Stimulated activated CD4-positive, alpha-beta T cell treated with anti-CD3 and anti-CD28 coated beads, TNF-alpha, amount 100 ng/mL, for 4 hours (primary cell): ENCODE data around the gene KRT77.
"Not testable (repeated sequence)": the region's sequence is repeated elsewhere in the genome, so short reads cannot be mapped to it uniquely, and the experiment has no call there.

Experiments
- DNase-seq, 3 experiments: peaks; one replicate each; pipeline ENCODE4 v3.0.0-alpha.2; 2020; ENCODE audit warnings: low read depth in 3 of 3

Gene KRT77

DNA sequence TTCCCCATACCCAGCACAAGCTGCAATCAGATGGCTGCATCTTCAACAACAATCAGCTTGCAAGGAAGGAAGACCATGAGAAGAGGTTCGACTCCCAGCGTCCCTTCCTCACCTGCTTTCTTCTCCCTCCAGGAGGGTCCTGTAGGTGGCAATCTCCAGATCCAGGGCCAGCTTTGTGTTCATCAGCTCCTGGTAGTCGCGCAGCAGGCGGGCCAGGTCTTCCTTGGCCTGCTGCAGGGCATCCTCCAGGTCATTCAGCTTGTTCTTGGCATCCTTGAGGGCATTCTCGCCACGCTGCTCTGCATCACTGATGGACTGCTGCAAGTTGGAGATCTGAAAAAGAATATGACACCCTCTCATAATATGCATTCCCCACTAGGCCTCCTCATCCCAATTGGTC lies 27.2 kb downstream of the KRT77 start:
- DNase-seq = no peak

DNA sequence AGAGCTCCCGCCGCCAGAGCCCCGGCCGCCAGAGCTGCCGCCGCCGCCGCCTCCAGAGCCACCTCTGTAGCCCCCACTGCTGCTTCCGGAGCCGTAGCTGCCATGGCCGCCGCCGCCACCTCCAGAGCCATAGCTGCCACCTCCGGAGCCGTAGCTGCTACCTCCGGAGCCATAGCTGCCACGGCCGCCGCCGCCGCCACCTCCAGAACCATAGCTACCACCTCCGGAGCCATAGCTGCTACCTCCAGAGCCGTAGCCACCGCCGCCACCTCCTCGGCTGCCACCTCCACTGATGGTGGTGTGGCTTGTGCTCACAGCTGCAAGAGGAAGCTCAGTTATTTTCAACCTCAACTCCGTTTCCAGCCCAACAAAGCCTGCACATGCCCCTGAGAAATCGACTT lies 28.0 kb downstream of the KRT77 start:
- no peak for DNase-seq

DNA sequence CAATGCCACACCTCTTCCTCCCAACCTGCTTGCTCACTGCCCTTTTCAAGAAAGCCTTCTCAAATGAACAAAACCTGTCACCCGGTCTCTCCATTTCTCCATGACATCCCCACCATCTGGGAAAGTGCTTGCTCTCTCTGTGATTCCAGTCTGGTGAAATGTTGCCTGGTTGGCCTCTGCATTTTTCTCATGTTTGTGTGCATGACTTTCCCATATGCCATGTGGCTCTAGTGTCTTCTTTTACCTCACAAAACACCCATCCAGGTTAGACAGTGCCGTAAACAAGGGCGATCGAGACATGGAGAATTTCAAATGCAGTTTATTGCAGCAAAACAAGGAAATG lies 28.9 kb downstream of the KRT77 start:
- no peak for DNase-seq

DNA sequence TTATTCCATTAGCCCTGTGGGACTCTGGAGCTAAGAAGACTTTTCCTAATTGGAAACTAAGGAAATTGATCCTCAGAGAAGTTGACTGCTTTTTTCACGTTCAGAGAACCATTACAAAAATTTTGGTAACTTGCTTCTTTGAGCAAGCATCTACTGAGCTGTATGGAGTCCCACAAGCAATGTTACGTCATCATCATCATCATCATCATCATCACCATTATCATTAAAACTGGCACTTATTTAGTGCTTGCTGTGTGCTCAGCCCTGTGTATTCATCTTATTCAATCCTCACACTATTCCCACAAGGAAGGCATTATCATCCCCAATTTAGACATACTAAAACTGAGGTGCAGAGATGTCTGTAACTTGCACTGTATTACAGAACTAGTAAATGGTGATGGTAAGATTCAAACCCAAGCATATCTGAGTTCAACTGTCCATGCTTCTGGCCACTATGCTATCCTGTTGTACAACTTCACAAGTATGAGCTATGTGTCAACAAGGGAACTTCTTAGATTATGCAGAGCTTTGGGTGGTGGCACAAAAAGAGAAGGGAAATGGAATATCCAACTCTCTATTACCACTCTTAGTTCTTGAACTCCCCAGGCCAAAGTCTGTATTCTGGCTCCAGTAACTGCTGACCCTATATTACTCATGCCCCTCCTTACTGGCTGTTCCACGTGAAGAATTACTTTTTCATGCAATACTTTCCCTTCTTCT lies 29.5 kb downstream of the KRT77 start:
- DNase-seq = no peak

DNA sequence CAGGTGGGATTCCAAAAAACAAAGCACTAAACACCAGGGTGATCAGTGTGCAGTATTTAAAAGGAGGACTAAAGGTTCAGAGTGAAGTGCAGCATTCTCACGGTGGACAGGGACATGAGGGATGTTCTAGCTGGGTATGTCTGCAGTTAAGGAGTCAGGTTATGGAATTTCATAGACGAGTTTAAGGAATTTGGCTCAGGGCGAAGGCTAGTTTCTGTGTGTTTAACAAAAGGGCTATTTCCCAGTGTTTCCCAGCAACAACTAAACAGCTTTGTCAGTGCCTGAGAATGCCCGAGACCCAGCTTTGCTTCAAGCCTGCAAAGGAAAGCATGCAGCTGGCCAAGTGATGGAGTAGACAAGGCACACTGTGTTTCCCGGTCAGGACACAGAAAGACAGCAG lies 30.1 kb downstream of the KRT77 start:
- no peak for DNase-seq

DNA sequence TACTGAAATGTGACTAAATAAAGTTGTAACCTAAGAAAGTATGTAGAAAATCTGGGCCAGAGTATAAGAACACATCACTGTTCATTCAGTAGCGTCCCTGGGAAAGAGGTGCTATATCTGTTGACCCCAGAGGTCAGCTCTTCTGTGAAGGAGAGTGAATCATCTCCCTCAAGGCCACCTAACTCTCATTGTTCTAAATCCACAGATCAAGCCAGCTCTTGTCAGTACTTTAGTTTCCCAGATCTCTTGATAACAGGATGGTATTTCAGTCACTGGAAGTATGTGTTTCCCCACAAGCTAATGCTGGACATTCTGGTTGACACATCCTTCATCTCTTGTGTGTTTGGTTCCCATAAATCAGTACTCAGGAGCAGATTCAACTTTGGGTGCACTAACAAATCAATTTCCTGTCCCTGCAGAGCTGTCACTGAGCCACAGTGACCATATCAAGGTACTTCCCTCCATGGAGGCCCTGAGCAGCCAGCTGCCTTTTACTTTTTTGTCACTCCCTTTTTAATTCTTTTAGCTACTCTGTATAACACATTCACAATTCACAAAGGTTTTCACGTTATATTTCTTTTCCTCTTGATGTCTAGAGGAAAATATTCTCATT lies 30.9 kb downstream of the KRT77 start:
- no peak for DNase-seq

DNA sequence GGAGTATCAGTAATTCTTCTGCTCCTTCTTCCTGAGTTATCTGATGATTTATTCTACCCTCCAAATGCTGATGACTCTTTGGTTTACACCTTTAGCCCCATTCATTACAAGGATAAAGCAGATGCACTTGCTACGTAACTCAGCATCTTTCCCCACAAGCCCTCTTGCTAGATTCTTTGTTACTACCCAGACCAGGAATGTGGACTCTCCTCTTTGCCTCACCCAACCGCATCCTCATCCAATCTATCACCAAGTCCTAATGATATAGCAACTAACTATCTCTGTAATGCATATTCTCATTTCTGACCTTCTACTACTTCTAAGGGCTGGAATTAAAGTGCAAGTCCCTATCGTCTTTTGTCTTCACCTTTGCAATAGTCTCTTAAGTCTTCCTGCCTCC lies 32.4 kb downstream of the KRT77 start:
- no peak for DNase-seq

DNA sequence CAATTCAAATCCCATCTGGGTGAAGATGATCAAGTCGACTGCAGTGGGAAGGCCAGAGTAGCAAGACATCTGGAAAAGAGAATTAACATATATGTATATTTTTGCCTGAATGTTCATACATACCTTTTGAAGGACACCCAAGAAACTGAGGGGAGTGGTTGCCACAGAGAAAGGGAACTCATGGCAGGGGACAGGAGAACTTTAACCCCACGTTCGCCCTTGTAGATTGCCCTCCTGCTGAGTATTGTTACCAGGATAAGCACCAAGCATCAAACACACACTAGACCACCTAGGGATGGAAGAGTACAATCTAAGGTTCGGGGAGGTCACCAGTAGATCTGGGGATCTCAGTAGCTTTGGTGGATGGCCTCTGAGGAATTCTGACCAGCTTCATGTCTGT lies 32.8 kb downstream of the KRT77 start:
- DNase-seq = no peak

DNA sequence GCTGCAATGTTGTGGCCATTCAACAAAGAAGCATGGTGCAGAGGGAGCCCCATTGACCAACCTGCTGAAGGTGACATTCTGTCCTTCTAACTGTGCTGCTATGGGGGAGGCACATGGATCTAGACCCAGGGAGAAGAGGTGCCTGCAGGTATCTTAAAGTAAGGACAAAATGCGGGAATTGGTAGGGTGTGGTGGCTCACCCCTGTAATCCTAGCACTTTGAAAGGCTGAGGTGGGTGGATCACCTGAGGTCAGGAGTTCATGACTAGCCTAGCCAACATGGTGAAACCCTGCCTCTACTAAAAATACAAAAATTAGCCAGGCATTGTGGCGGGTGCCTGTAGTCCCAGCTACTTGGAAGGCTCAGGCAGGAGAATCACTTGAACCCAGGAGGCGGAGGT lies 33.4 kb downstream of the KRT77 start:
- DNase-seq = not testable (repeated sequence)

DNA sequence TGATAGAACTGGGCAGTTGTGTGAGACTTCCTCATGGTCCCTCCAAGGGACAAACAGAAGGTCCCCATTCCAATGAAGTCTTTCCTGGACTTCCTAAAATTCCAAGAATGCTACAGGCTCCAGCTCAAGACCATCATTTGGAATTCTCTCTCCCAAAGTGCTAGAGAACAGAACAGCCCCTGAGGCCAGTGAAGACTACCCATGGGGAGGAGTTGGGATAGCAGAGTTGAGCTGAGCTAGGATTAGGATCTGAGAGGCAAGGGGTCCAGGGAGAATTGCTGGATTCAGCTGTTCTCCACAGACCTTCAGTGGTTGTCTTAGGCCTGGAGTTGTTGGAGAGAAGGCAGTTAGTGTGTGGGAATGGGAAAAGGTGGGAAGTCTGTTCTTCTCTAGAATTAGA lies 33.9 kb downstream of the KRT77 start:
- DNase-seq = no peak

DNA sequence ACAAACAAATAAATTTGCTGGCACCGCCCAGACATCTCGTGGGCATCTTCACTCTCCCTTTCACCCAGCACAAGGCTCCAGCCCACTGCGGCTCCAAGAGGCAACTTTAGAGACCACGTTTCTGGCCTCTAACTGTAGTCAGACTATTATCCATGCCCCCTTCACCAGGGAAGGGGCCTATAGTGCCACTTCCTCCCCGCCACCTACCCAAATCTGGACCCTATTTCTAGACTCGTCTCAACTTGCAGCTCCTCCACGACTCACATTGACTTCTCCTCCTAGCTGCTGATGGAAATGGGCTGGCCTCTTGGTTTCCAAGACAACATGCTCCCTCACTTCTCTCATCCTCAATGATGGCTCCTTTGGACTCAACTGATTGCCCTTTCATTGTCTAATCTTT lies 35.4 kb downstream of the KRT77 start:
- no peak for DNase-seq

DNA sequence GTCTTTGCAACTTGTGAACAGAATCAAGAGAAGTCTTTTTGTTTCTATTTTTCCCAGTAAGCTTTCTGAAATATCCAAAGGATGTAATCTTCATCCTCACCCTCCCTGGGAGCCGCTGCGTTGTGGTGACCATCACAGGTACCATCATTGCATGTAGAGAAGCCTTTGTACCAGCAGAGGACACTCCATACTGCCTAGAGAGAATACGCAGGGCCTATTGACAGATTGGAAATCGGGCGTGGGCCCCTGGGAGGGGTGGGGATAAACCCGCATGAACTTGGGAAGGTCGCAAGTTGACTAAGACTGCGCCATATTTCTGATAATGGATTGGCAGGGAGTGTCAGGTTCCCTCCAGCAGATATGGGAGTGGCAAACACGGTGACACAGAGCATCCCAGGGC lies 35.8 kb downstream of the KRT77 start:
- DNase-seq = no peak

DNA sequence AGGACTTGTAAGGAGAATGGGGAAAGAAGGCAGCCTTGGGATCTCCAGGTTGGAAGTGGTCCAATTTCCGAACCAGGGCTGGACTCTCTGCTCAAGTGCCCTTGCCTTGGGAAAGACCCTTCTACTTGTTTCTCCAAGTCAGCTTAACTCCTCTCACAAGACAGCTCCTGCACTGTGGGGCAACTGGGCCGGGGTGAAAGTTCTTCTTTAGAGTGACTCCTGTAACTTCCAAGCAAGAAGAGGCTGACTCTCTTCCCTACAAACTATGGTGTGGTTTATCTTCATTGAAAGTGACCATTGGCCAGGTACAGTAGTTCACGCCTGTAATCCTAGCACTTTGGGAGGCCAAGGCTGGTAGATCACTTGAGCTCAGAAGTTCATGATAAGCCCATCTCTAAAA lies 36.9 kb downstream of the KRT77 start:
- no peak for DNase-seq

DNA sequence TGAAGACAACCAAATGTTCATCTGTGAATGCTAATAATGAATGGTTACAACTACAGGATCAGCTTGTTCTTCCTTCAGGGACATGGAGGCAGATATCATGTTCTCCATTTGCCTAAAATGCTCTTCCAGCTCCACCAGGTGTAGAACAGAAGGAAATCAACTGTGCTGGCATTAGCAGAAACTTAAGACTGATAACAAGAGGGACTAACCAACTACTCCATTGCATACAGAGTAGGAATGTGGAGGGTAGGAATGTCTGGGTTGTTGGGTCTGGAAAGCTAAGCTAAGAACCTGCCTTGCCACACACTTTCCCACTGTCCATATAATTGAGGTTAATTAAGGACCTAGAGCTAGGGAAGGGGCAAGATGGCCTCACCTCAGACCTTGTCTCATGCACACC lies 39.9 kb downstream of the KRT77 start:
- no peak for DNase-seq

DNA sequence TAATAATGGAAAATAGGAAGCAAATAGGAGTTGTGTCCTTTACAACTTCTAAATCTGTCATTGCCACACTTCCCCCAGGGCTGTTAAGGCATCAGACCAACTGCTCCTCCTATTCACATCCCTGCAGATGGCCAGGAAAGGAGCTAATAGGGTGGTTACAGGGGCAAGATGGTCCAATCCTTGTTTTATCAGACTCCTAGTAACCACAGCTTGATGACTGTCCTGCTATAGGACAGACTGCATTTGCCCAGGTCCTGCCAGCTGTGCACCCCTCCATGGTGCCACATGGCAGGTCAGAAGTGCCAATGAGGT lies 40.5 kb downstream of the KRT77 start:
- DNase-seq = no peak

DNA sequence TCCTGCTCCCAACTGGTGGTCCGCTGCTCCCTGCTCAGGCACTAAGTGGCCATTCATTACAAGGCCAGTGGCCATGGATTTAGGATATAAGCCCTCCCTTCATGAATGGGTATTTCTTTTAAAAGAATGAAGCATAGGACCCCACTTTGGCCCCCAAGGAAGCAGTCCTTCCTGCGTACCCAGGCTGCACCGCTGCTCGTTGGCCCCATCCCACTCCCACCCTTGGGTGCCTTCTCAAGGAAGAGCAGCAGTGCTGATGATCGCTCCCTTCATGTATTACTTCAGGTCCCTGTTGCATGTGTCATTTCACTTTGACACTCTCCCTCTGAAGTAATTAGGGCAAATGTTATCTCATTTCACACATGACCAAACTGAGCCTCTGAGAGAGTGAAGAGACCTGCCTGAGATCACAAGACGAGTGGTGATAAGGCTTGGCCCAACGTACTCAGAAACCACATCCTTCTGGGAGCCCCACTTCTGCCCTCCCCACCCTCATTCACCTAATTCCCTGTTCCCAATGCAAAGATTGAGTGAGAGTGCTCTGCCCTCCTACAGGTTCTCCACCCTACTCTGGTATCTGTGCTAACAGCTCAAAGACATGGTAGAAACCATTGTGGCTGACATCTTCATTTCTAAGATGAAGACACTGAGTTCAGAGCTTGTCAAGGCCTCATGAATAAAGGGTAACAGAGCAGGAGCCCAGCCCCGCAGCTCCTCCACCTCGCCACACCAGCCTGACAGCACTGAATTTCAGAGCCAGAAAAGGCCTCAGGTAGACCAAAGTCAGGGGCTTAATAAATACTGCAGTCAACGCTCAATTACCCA lies 41.0 kb downstream of the KRT77 start:
- no peak for DNase-seq

DNA sequence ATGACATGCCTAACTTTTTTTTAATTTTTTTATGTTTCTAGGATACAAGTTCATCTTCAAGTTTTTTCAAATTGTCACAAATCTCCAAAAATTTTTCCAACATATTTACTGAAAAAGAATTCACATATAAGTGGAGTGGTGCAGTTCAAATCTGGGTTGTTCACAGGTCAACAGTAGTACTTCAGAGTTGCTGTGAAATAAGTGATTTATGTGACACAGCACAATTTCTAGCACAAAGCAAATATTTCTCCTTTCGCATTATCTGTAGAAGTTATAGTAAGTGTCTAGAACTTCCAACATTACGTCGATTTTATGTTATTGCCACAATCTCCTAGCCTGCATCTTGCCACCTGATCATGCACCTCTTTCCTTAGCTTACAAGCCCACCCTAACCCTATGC lies 41.7 kb downstream of the KRT77 start:
- no peak for DNase-seq

DNA sequence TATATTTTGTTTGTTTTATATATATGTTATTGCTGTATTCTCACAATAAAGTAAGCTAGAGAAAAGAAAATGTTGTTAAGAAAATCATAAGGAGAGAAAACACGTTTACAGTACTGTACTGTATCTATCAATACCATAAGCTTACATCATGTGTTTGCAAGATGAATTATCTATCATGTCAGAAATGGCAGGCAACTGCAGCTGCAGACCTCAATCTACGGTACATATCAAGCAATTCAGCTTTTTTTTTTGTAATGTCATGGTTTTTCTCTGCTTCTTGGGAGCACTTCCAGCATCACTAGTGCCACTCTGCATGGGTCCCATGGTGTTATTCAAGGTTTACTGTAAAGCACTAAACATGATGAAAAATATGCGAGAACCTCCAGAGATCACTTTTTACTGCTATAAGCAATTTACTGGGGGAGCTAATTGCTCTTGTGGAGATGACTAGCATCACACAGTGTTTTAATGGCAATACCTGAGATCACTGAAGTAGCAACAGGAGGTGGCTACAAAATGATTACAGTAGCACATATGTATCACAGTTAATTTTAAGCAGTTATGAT lies 42.3 kb downstream of the KRT77 start:
- no peak for DNase-seq

DNA sequence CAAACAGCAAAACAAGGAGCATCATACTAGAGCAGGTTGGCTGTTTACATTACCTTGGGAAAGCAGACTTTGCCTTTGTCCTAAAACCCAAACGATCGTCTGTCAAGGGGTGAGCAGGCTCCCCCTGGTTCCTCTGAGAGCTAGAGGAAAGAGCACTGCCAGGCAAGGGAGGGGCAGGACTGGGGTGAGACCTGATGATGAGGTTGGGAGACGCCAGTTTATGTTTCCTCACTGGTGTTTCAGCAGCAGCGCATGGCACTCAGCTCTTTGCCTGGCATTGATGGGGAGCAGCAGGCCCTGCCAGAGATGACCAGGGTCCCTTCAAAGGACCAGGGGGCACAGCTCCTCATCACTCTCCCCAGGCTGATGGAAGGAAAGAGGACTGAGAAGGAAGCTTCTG lies 43.4 kb downstream of the KRT77 start:
- no peak for DNase-seq

DNA sequence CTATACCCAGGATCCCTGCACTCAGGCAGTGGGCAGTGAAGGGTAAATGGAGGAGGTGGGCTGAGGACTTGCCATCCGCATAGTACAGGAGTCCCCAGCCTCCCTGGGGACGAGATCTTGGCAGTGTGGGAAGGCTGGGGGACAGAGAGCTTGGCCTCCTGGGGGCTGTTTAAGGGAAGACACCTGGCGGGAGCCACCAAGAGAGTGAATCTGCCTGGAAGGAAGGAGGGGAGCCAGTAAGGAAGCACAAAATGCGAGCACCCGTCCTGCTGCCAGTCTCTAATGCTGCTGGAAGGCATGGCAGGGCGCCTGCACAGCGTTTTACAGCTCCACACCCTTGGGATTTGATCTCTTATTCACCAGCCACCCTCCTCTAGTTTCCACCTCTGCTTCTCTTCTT lies 43.9 kb downstream of the KRT77 start:
- no peak for DNase-seq

DNA sequence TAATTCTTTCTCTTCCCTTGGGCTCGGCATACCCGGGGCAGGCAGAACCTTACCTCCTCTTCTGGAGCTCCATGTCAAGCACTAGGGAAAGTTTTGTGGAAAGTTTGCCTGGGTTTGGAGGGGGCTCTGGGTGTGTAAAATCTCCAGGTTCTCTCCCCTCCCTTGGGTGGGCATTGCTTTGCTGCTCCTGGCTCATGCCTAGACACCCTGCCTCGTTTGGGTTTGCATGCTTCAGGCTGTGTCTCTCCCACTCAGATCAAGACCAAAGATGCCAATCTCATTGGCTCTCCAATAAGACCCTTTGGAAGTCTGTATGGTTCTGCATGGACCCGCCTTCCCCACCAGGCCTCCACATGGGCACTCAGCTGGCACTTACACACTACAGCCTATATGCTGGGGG lies 45.1 kb downstream of the KRT77 start:
- DNase-seq = no peak

DNA sequence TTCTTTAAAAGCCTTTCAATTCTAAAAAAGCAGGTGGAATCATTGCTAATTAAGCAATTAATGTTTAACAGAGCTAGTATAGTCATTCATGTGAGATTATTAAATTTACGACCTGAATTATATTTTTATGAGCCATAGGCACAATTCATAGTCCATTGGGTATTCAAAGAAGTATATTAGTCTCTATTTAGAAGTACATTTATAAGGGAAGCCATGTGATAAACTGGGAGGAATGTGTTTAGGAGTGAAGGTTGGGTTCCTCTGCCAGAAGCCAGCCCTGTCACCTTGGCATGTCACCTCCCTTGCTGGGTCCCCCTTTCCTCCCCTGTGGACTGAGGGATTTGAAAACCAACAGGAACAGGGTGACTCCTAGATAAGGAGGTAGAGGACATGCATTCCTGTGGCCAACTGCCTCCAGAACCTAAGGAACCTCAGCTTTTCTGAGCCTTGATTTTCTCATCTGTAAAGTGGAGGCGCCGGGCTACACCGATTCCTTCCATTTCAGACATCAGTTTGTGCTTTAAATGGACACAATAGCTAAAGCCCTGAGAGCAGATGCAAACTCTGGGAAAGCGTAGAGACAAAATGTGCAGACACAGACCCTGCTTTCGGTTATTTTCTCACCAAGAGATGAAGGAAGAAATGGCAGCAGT lies 45.9 kb downstream of the KRT77 start:
- no peak for DNase-seq

DNA sequence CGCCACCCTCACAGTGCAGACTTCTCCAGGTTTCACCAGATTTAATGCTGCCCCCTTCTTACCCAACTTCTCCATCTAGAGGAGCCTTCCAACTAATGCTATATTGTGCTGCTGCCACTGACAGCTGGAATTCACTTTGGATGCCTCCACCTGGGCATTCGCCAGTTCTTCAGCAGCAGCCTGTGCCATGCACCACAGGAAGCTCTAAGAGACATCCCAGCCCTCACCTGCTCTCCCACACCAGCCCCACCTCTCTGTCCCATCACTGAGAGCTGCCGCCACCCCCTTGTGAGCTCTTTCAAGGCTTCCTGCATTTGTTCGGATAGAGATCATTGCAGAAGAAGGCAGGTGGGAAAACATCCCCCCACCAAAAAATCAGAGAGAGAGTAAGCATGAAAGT lies 46.7 kb downstream of the KRT77 start:
- no peak for DNase-seq
